CD4-positive, alpha-beta T cell treated with Interleukin-12 subunit alpha and Interleukin-12 subunit beta, for 1 hour (primary cell): ENCODE results near the gene MRPL20.
"Not testable (repeated sequence)": the region's sequence is repeated elsewhere in the genome, so short reads cannot be mapped to it uniquely, and the experiment has no call there.

Source experiments
- DNase-seq: peaks from one replicate; pipeline ENCODE4 v3.0.0-alpha.2; 2020

MRPL20 gene

GRCh38 chr1:1380860-1381259 lies 26.2 kb downstream of the MRPL20 start:
- no peak for DNase-seq

GRCh38 chr1:1377540-1378205 lies 29.4 kb downstream of the MRPL20 start:
- DNase-seq: no peak

- DNase-seq: no peak
Measured at GRCh38 chr1:1376551-1377226, 30.4 kb downstream of the MRPL20 start.

- DNase-seq: peak; percentile 99
Measured at GRCh38 chr1:1374929-1375662, 32.0 kb downstream of the MRPL20 start, which contains the start of gene AURKAIP1. TSS of gene AURKAIP1 (minus strand) at chr1:1375207. CDS start at chr1:1374756, 451 bp downstream.

GRCh38 chr1:1374589-1374928 lies 32.5 kb downstream of the MRPL20 start:
- no peak for DNase-seq

GRCh38 chr1:1373815-1374588 lies 33.1 kb downstream of the MRPL20 start:
- DNase-seq: no peak

GRCh38 chr1:1373051-1373814 lies 33.9 kb downstream of the MRPL20 start:
- DNase-seq: no peak

- DNase-seq: peak; percentile 79
Measured at GRCh38 chr1:1371746-1372711, 35.1 kb downstream of the MRPL20 start.

- peak; percentile 86 for DNase-seq
Measured at GRCh38 chr1:1371364-1371745, 35.7 kb downstream of the MRPL20 start.

GRCh38 chr1:1370771-1371300 lies 36.3 kb downstream of the MRPL20 start:
- DNase-seq: no peak

GRCh38 chr1:1370094-1370493 lies 37.0 kb downstream of the MRPL20 start:
- DNase-seq: not testable (repeated sequence)

- no peak for DNase-seq
Measured at GRCh38 chr1:1367315-1367714, 39.8 kb downstream of the MRPL20 start.

- DNase-seq: no peak
Measured at GRCh38 chr1:1366699-1367066, 40.4 kb downstream of the MRPL20 start.

- no peak for DNase-seq
Measured at GRCh38 chr1:1365875-1366698, 41.0 kb downstream of the MRPL20 start.

GRCh38 chr1:1364266-1364665 lies 42.8 kb downstream of the MRPL20 start:
- no peak for DNase-seq

- DNase-seq: no peak
Measured at GRCh38 chr1:1361982-1362423, 45.1 kb downstream of the MRPL20 start.

GRCh38 chr1:1361233-1361981 lies 45.7 kb downstream of the MRPL20 start:
- DNase-seq: no peak

GRCh38 chr1:1360506-1361169 lies 46.5 kb downstream of the MRPL20 start:
- DNase-seq: no peak
